OCI-LY7 (cell line): Measurements from ENCODE around the gene SRRM5. TPM values are rescaled to one million over a fixed set of nuclear protein-coding genes. Genes with fewer than 3 reads are reported as not detected.

Source experiments
- BruUV-seq: library from RNA; stranded (reverse); fragments of 400-500 nt; replicated peaks from 2 replicates; lab custom pipeline; 2021; lab: Mats Ljungman, UMichigan
- CTCF ChIA-PET: fragments of 300-600 bp; sonication (Branson Sonifier 250); formaldehyde crosslinking; loops from one replicate; lab custom pipeline; 2022; ENCODE audit warnings: antibody characterized with exemption; ENCODE audit not compliant: unreplicated experiment; lab: Charles Lee
- POLR2A ChIA-PET: fragments of 300-600 bp; sonication (Branson Sonifier 250); formaldehyde crosslinking; loops from one replicate; lab custom pipeline; 2022; ENCODE audit warnings: antibody characterized with exemption; lab: Charles Lee
- DNase-seq: peaks from one replicate; pipeline ENCODE4 v3.0.0-alpha.2; 2015; ENCODE audit warnings: low spot score
- H2AFZ ChIP-seq: fragments of 200-600 bp; sonication (generic), shearing (Covaris generic); 2 replicates; pipeline ENCODE4 v1.6.1; 2014; ENCODE audit warnings: mild to moderate bottlenecking, antibody characterized with exemption, low read length, moderate library complexity
- H3K27ac ChIP-seq: fragments of 200-600 bp; sonication (generic); 2 replicates; pipeline ENCODE4 v1.5.1; 2014; ENCODE audit warnings: mixed run types, low read depth, mild to moderate bottlenecking, moderate library complexity, low read length, inconsistent platforms; ENCODE audit not compliant: poor library complexity, severe bottlenecking
- H3K36me3 ChIP-seq: fragments of 200-600 bp; sonication (generic); 2 replicates; pipeline ENCODE4 v1.6.1; 2014; ENCODE audit warnings: mild to moderate bottlenecking, antibody characterized with exemption, low read length, moderate library complexity, mixed read lengths; ENCODE audit not compliant: insufficient read depth
- H3K4me1 ChIP-seq: fragments of 200-600 bp; sonication (generic); 2 replicates; pipeline ENCODE4 v1.5.1; 2014; ENCODE audit warnings: mild to moderate bottlenecking, low read length; ENCODE audit not compliant: insufficient read depth, poor library complexity, severe bottlenecking
- H3K4me2 ChIP-seq: fragments of 200-600 bp; sonication (generic); 2 replicates; pipeline ENCODE4 v1.6.1; 2014; ENCODE audit warnings: mild to moderate bottlenecking, low read length
- H3K4me3 ChIP-seq: fragments of 200-600 bp; sonication (generic); 2 replicates; pipeline ENCODE4 v1.5.1; 2014; ENCODE audit warnings: mild to moderate bottlenecking, low read depth, low read length; ENCODE audit not compliant: poor library complexity, severe bottlenecking
- H3K79me2 ChIP-seq: fragments of 200-600 bp; sonication (generic); 2 replicates; pipeline ENCODE4 v1.6.1; 2016; ENCODE audit warnings: low read depth, mild to moderate bottlenecking, low read length, moderate library complexity, mixed read lengths; ENCODE audit not compliant: insufficient read depth
- H3K9me2 ChIP-seq: fragments of 200-600 bp; sonication (generic); 2 replicates; pipeline ENCODE4 v1.6.1; 2016; ENCODE audit warnings: mild to moderate bottlenecking, low read length, mixed read lengths; ENCODE audit not compliant: insufficient read depth
- H3K9me3 ChIP-seq: fragments of 200-600 bp; sonication (generic); 2 replicates; pipeline ENCODE4 v1.6.1; 2014; ENCODE audit warnings: mild to moderate bottlenecking, mixed run types, low read length, mixed read lengths
- H4K20me1 ChIP-seq: fragments of 200-600 bp; sonication (generic); 2 replicates; pipeline ENCODE4 v1.6.1; 2014; ENCODE audit warnings: mild to moderate bottlenecking, antibody characterized with exemption, low read length, moderate library complexity, mixed read lengths; ENCODE audit not compliant: insufficient read depth
- EZH2phosphoT487 ChIP-seq: fragments of 200-600 bp; sonication (generic); IDR thresholded peaks from 2 replicates; pipeline ENCODE4 v1.6.1; 2018; ENCODE audit warnings: low read depth, borderline replicate concordance, mild to moderate bottlenecking, mixed run types, antibody characterized with exemption, low read length, moderate library complexity, mixed read lengths
- intact Hi-C: fragments of 100-400 bp; cut with micrococcal nuclease; formaldehyde crosslinking; loops from one replicate; pipeline ENCODE4 v1.10.0; 2022; ENCODE audit not compliant: unreplicated experiment
- total RNA-seq, 2 experiments: library from RNA; depleted of rRNA in 1 of 2; stranded (reverse); fragments of >200 nt in 1 of 2; shearing (Covaris generic) in 1 of 2; gene quantifications; 2 replicates each; pipeline ENCODE4 v1.2.3, GENCODE V29; 2014 to 2022
- TF ChIP-seq, protein P1 (sequence below): fragments of 200-600 bp; sonication (generic); conservative IDR thresholded peaks from 2 replicates; pipeline ENCODE4 v1.5.1; 2014; ENCODE audit warnings: mild to moderate bottlenecking, antibody characterized with exemption, low read length, moderate library complexity, mixed read lengths

The SRRM5 gene
- total RNA-seq, 2 experiments from 2014 or later = 0.61 to 0.73 TPM

DNA sequence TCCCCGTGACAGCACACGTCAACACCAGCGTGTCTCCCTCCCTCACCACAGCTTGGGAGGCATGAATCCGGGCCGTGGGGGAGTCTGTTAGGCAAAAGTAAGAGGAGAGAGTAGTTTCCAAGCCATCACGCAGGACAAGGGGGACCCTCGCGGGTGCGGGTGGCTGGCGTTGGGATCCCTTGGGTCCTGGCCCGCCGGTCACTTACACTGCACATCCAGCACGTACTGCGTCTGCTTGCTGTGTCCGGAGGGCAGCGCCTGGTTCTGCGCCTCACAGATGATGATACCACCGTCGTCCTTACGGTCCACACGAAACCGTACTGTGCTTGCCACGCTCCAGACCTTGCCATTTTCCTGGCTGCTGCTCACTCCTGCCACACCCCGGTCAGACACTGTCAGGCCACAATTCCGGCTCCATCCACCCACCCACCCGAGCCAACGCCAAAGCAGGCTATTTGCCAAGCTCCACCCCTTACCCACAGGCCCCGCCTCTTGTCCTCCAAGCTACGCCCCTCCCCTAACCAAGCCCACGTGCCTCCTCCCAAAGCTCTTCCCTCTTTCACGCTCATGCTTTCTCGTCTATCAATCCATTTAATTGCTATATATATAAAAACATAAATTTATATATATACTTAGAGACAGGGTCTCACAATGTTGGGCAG is 14.2 kb downstream of the SRRM5 start:
- POLR2A ChIA-PET = no interaction called here
- H4K20me1 ChIP-seq = no peaks in the 10 kb centered on the region
- H3K4me3 ChIP-seq = no peak overlapping the region
- H3K9me2 ChIP-seq = no peaks in the 10 kb centered on the region
- BruUV-seq = no TSS peak
- H3K36me3 ChIP-seq = no peaks in the 10 kb centered on the region
- H3K4me2 ChIP-seq = no peak overlapping the region
- H3K27ac ChIP-seq = no peak overlapping the region
- no peak for DNase-seq
- TF ChIP-seq EZH2phosphoT487 = no peak
- TF ChIP-seq, protein P1, sequence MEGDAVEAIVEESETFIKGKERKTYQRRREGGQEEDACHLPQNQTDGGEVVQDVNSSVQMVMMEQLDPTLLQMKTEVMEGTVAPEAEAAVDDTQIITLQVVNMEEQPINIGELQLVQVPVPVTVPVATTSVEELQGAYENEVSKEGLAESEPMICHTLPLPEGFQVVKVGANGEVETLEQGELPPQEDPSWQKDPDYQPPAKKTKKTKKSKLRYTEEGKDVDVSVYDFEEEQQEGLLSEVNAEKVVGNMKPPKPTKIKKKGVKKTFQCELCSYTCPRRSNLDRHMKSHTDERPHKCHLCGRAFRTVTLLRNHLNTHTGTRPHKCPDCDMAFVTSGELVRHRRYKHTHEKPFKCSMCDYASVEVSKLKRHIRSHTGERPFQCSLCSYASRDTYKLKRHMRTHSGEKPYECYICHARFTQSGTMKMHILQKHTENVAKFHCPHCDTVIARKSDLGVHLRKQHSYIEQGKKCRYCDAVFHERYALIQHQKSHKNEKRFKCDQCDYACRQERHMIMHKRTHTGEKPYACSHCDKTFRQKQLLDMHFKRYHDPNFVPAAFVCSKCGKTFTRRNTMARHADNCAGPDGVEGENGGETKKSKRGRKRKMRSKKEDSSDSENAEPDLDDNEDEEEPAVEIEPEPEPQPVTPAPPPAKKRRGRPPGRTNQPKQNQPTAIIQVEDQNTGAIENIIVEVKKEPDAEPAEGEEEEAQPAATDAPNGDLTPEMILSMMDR = no peak
- H2AFZ ChIP-seq = no peak overlapping the region
- H3K79me2 ChIP-seq = no peaks in the 10 kb centered on the region
- intact Hi-C loops = no loop called here
- CTCF ChIA-PET = no interaction called here
- H3K4me1 ChIP-seq = peaks cover under 1% of the 10 kb centered on the region
- no peaks in the 10 kb centered on the region for H3K9me3 ChIP-seq

DNA sequence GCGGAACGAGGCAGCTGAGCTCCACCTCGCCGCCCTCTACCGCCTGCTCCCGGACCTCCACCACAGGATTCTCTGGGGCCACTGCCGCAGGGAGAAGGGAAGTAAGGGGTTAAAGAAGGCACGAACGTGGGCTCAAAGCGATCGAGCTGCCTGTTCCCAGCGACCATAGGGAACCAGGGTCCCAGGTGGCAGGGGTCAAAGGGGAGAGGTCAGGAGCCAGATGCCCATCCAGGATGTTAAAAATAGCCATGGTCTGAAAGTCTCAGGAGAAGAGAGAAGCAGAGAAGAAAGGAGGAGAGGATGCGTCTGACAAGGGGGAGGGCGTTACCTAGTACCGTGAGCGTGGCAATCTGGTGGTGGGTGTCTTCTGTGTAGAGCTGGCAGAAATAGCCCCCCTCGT is 14.9 kb downstream of the SRRM5 start:
- Histone ChIP-seq H3K4me2 (no peak overlapping the region), H3K9me3 (no peaks in the 10 kb centered on the region), H2AFZ (no peak overlapping the region), H3K9me2 (no peaks in the 10 kb centered on the region), H4K20me1 (no peaks in the 10 kb centered on the region), H3K27ac (no peak overlapping the region), H3K4me1 (no peaks in the 10 kb centered on the region), H3K4me3 (no peak overlapping the region), H3K36me3 (no peaks in the 10 kb centered on the region), H3K79me2 (no peaks in the 10 kb centered on the region)
- intact Hi-C loops = no loop called here
- no peak for DNase-seq
- BruUV-seq = no TSS peak
- TF ChIP-seq EZH2phosphoT487 = no peak
- TF ChIP-seq, protein P1 = no peak
- POLR2A ChIA-PET = no interaction called here
- CTCF ChIA-PET = no interaction called here

DNA sequence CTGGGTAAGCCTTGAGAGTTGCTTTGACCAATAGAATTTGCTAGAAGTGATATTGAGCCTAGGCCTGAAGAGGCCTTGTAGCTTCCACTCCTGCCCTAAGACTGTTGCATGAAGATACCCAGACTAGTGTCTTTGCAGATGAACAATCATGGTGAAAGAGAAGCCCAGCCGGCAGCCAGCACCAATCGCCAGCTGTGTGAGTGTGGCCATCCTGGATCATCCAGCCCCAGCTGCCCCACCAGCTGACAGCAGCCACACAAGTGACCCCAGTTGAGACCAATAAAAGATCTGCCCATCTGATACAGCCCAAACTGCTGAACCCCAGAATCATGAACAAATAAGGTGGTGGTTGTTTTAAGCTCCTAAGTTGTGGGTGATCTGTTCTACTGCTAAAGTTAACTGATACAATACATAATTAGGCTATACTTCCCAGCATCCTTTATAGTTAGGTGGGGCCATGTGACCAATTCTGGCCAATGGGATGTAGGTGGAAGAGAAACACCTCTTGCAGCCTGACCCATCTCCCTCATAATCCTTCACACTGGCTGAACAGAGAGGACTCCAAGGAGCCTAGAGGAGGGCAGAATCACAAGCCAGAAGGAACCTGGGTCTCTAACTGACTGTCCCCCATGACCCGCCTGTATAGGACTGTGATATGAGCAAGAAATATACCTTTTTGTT is 16.9 kb downstream of the SRRM5 start:
- Histone ChIP-seq H3K9me3 (no peaks in the 10 kb centered on the region), H3K36me3 (no peaks in the 10 kb centered on the region), H3K27ac (no peak overlapping the region), H3K9me2 (no peaks in the 10 kb centered on the region), H3K79me2 (no peaks in the 10 kb centered on the region), H3K4me3 (no peak overlapping the region), H3K4me2 (no peak overlapping the region), H3K4me1 (no peaks in the 10 kb centered on the region), H2AFZ (no peak overlapping the region), H4K20me1 (no peaks in the 10 kb centered on the region)
- TF ChIP-seq, protein P1 = no peak
- TF ChIP-seq EZH2phosphoT487 = no peak
- intact Hi-C loops = no loop called here
- BruUV-seq = no TSS peak
- CTCF ChIA-PET = no interaction called here
- no peak for DNase-seq
- POLR2A ChIA-PET = interaction anchor here (0.6 kb wide), 1 partner anchor 256 kb away, joined by 3 read pairs; no protein-coding TSS in a partner anchor
